ENCODE results near the gene INPP5K. TPM values are rescaled to one million over a fixed set of nuclear protein-coding genes. Genes with fewer than 3 reads are reported as not detected.

Gene INPP5K
- total RNA-seq, 1 experiment from 2014 or later, result 29.4 TPM

GRCh38 chr17:1541367-1541904 is 25.0 kb upstream of the INPP5K start:
- H4K20me1 ChIP-seq (ENCODE audit: control insufficient read depth, insufficient read depth, insufficient read length), result no peaks in the 10 kb centered on the region
- H3T11ph ChIP-seq (ENCODE audit: low read length), result no peak overlapping the region
- DNase-seq, result no peak
- H2BK12ac ChIP-seq (ENCODE audit: insufficient read length, low read depth, low read length), result no peak overlapping the region
- no peak overlapping the region for H3K23ac ChIP-seq (ENCODE audit: insufficient read length, low read depth, low read length)
- no peaks in the 10 kb centered on the region for H3K23me2 ChIP-seq (ENCODE audit: insufficient read length, low read depth, low read length, poor library complexity, severe bottlenecking)
- no CpG with 5 or more reads among the region's 4 CpGs for WGBS (ENCODE audit: extremely low coverage, insufficient read length, low lambda C conversion rate)
- peaks cover 21 to 79% (median 49%) of the 10 kb centered on the region in 3 experiments; a peak in 6 of 7 replicates for H3K36me3 Mint-ChIP-seq (ENCODE audit: insufficient read depth in 1 of 3, low read depth in 3 of 3)
- no peak overlapping the region for H3K27ac ChIP-seq (ENCODE audit: insufficient read length, low read depth, low read length)
- H3K4me1 ChIP-seq (ENCODE audit: insufficient read depth, low read length), result no peaks in the 10 kb centered on the region
- H3K9me3 Mint-ChIP-seq, result no peaks in the 10 kb centered on the region
- no peaks in the 10 kb centered on the region for H3K79me1 ChIP-seq (ENCODE audit: insufficient read depth, low read depth, low read length, poor library complexity, severe bottlenecking)
- no peaks in the 10 kb centered on the region for H3K79me2 ChIP-seq (ENCODE audit: insufficient read depth, low read length)
- no peak overlapping the region for H3K14ac ChIP-seq (ENCODE audit: insufficient read depth, low read length)
- H2BK20ac ChIP-seq (ENCODE audit: low read depth, low read length, poor library complexity, severe bottlenecking), result no peak overlapping the region
- no peaks in the 10 kb centered on the region for H3K27me3 ChIP-seq (ENCODE audit: insufficient read depth, low read length)
- H3K18ac ChIP-seq (ENCODE audit: insufficient read length, low read depth, low read length), result no peak overlapping the region
- H3K9me3 ChIP-seq (ENCODE audit: control insufficient read depth, low read depth, low read length), result no peaks in the 10 kb centered on the region
- H4K8ac ChIP-seq (replicated peaks; ENCODE audit: insufficient read length, low read depth, low read length), result no peak overlapping the region
- H2BK120ac ChIP-seq (ENCODE audit: low read depth, low read length, poor library complexity, severe bottlenecking), result no peak overlapping the region
- H3K27me3 Mint-ChIP-seq (ENCODE audit: low read depth), result no peaks in the 10 kb centered on the region
- no peak overlapping the region for H3K27ac Mint-ChIP-seq
- no peak overlapping the region for H4K91ac ChIP-seq (ENCODE audit: insufficient read length, low read depth, low read length)
- H2BK15ac ChIP-seq (ENCODE audit: low read depth, low read length), result no peak overlapping the region
- H3K56ac ChIP-seq (ENCODE audit: insufficient read length, low read depth, low read length), result no peak overlapping the region
- no peak overlapping the region for H2AK5ac ChIP-seq (ENCODE audit: insufficient read length, low read length)
- peaks cover 0 to 6% of the 10 kb centered on the region in 2 experiments; a peak in 1 of 4 replicates for H3K4me1 Mint-ChIP-seq
- H3K4ac ChIP-seq (ENCODE audit: low read depth, low read length), result no peak overlapping the region
- no peak overlapping the region for H3K9ac ChIP-seq (ENCODE audit: extremely low read depth, insufficient read length, low read length)
- H4K5ac ChIP-seq (ENCODE audit: insufficient read length, low read depth, low read length), result no peak overlapping the region
- H3K4me2 ChIP-seq (ENCODE audit: insufficient read depth, insufficient read length, low read length), result no peak overlapping the region
- no peak overlapping the region for H3K4me3 Mint-ChIP-seq
- no peak overlapping the region for H2AFZ ChIP-seq (ENCODE audit: low read length)
- H2BK5ac ChIP-seq (ENCODE audit: insufficient read length, low read length), result no peak overlapping the region
- TF ChIP-seq CTCF (conservative IDR thresholded peaks at IDR 0.05), result no peak

Data from H9 (cell line).